GM20431 (cell line): Measurements from ENCODE around the gene PIH1D1.

Experiments used
- in situ Hi-C: fragments of 300-500 bp; cut with MseI, MboI; formaldehyde crosslinking; loops from one replicate; pipeline ENCODE4 v1.15.0; 2020; ENCODE audit warnings: low sequenced_read_pairs; ENCODE audit not compliant: unreplicated experiment

Gene PIH1D1

DNA sequence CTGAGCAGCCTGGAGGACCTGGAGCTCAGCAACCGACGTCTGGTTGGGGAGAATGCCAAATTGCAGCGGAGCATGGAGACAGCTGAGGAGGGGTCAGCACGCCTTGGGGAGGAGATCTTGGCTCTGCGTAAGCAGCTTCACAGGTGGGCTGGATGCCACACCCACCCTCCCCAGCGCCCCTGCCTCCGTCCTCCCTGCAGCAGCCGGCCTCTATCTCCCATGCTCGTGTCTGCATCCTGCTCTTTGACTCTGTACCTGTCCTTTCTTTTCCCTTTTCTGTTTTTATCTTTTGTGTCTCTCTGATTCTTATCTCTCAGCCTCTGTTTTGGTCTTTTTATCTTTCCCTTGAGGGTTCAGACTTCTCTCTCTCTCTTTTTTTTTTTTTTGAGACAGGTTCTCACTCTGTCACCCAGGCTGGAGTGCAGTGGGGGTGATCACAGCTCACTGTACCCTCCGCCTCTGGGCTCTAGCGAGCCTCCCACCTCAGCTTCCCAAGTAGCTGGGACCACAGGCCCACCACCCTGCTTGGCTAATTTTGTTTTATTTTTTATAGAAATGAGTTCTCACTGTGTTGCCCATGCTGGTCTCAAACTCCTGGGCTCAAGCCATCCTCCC is 53.5 kb downstream of the PIH1D1 start:
- in situ Hi-C loops: no loop called here

DNA sequence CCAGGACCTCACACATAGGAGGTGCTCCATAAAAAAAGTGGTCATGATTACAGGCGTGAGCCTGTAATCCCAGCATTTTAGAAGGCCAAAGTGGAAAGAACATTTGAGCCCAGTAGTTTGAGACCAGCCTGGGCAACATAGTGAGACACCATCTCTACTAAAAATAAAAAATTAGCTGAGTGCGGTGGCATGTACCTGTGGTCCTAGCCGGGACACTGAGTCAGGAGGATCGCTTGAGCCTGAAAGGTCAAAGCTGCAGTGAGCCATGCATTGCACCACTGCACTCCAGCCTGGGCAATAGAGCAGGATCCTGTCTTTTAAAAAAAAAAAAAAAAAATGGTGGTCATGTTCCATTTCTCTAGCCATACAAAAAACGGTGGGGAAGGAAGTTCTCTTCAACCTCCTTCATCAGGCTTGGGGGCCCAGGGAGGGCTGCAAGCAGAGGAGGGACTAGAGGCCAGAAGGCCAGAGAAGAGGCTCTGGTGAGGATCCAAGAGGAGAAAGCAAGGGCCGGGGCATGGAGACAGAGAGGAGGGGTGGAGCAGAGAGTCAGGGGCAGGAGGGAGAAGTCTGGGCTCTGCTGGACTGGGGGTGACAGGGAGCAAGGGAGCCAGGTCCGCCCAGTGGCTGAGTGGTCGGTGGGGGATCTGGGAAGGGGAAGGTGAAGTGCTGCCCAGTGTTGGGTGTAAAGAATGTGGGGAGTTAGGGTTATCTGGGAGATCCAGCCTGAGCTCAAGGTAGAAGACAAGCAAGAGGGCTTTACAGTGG is 54.7 kb downstream of the PIH1D1 start:
- in situ Hi-C loops: no loop called here
